Gastrocnemius medialis (tissue), 4 donors: Measurements from ENCODE around the gene FAM151B. TPM values are rescaled to one million over a fixed set of nuclear protein-coding genes. Genes with fewer than 3 reads are reported as not detected.

ENCODE experiments used
- ATAC-seq, 2 donors: fragments of 150-250 bp; one replicate each; pipeline ENCODE4 v1.9.1; 2016
- DNase-seq, 2 donors: peaks; one replicate each; pipeline ENCODE4 v3.0.0-alpha.2; 2019
- H3K27ac ChIP-seq, 4 donors: fragments of 200-600 bp; sonication (generic); 1 replicate in 1 of 4; 2 replicates in 3 of 4; pipeline ENCODE4 v1.5.1; 2016 to 2018; ENCODE audit warnings: mild to moderate bottlenecking in 2 of 4, moderate library complexity in 1 of 4
- H3K27me3 ChIP-seq, 3 donors: fragments of 200-600 bp; sonication (generic) in 2 of 3; 1 replicate in 1 of 3; 2 replicates in 2 of 3; pipeline versions ENCODE4 v1.5.1 to v1.6.0; 2016 to 2019; ENCODE audit warnings: mild to moderate bottlenecking in 1 of 3, moderate library complexity in 1 of 3
- H3K36me3 ChIP-seq, 2 donors: fragments of 200-600 bp; sonication (generic) in 1 of 2; one replicate each; pipeline ENCODE4 v1.5.1; 2017 to 2018
- H3K4me1 ChIP-seq, 2 donors: fragments of 200-600 bp; sonication (generic) in 1 of 2; one replicate each; pipeline ENCODE4 v1.5.1; 2016 to 2017; ENCODE audit warnings: mild to moderate bottlenecking in 2 of 2
- H3K4me3 ChIP-seq, 4 donors: fragments of 200-600 bp; sonication (generic) in 3 of 4; 1 replicate in 1 of 4; 2 replicates in 3 of 4; pipeline ENCODE4 v1.5.1; 2016 to 2019; ENCODE audit warnings: mild to moderate bottlenecking in 2 of 4
- H3K9me3 ChIP-seq, 3 donors: fragments of 200-600 bp; sonication (generic) in 2 of 3; 1 replicate in 1 of 3; 2 replicates in 2 of 3; pipeline ENCODE4 v1.5.1; 2016 to 2019
- POLR2A ChIP-seq, 2 donors: fragments of 450-650 bp; IDR thresholded peaks; one replicate each; pipeline ENCODE4 v1.6.1; 2017; ENCODE audit warnings: antibody characterized with exemption in 2 of 2, mild to moderate bottlenecking in 2 of 2, moderate library complexity in 2 of 2
- in situ Hi-C, 4 donors: fragments of 200-750 bp; cut with MboI; loops; one replicate each; pipeline versions ENCODE4 v1.15.0 to v1.8.0; 2017; ENCODE audit warnings: low sequenced_read_pairs in 4 of 4
- intact Hi-C: fragments of 100-400 bp; cut with DNase I; formaldehyde crosslinking; loops from one replicate; pipeline ENCODE4 v1.15.1; 2023; ENCODE audit warnings: low total_unique reads
- total RNA-seq, 4 donors: library from RNA; depleted of rRNA; stranded (reverse); fragments of >200 nt; gene quantifications; one replicate each; pipeline versions ENCODE4 v1.1.0 to v1.2.3, GENCODE V29; 2016
- TF ChIP-seq, protein P1 (sequence below), 5 experiments: fragments of 450-650 bp in 3 of 5; fragments of 200-600 bp in 2 of 5; sonication (generic) in 2 of 5; IDR thresholded peaks in 4 of 5; conservative IDR thresholded peaks in 1 of 5; 1 replicate in 4 of 5; 2 replicates in 1 of 5; pipeline ENCODE4 v1.5.1; 2016 to 2019; ENCODE audit warnings: antibody characterized with exemption in 5 of 5, mild to moderate bottlenecking in 3 of 5, moderate library complexity in 3 of 5

Gene FAM151B
- total RNA-seq, 4 donors from 2014 or later, result 0.18 to 1.6 (median 1.1) TPM

GRCh38 chr5:80584770-80585169 is 96.9 kb downstream of the FAM151B start:
- Histone ChIP-seq H3K9me3 (no peaks in the 10 kb centered on the region), H3K4me3 (no peak overlapping the region), H3K27me3 (no peaks in the 10 kb centered on the region), H3K36me3 (no peaks in the 10 kb centered on the region), H3K27ac (no peak overlapping the region), H3K4me1 (no peaks in the 10 kb centered on the region)
- in situ Hi-C loops, result no loop called here
- no peak for DNase-seq
- ATAC-seq, result no peak
- TF ChIP-seq, protein P1, sequence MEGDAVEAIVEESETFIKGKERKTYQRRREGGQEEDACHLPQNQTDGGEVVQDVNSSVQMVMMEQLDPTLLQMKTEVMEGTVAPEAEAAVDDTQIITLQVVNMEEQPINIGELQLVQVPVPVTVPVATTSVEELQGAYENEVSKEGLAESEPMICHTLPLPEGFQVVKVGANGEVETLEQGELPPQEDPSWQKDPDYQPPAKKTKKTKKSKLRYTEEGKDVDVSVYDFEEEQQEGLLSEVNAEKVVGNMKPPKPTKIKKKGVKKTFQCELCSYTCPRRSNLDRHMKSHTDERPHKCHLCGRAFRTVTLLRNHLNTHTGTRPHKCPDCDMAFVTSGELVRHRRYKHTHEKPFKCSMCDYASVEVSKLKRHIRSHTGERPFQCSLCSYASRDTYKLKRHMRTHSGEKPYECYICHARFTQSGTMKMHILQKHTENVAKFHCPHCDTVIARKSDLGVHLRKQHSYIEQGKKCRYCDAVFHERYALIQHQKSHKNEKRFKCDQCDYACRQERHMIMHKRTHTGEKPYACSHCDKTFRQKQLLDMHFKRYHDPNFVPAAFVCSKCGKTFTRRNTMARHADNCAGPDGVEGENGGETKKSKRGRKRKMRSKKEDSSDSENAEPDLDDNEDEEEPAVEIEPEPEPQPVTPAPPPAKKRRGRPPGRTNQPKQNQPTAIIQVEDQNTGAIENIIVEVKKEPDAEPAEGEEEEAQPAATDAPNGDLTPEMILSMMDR (IDR thresholded peaks at IDR 0.05 in 4 of 5, conservative IDR thresholded peaks at IDR 0.05 in 1 of 5), result no peak
- no peak for TF ChIP-seq POLR2A (IDR thresholded peaks at IDR 0.05)
- intact Hi-C loops, result no loop called here

GRCh38 chr5:80588858-80589540 is 101.1 kb downstream of the FAM151B start:
- in situ Hi-C loops, result no loop called here
- Histone ChIP-seq H3K27me3 (no peaks in the 10 kb centered on the region), H3K4me3 (no peak overlapping the region), H3K27ac (no peak overlapping the region), H3K36me3 (no peaks in the 10 kb centered on the region), H3K4me1 (no peaks in the 10 kb centered on the region), H3K9me3 (no peaks in the 10 kb centered on the region)
- ATAC-seq, result no peak
- no peak for DNase-seq
- TF ChIP-seq POLR2A (IDR thresholded peaks at IDR 0.05), result no peak
- intact Hi-C loops, result no loop called here

GRCh38 chr5:80590766-80591165 is 102.9 kb downstream of the FAM151B start:
- intact Hi-C loops, result no loop called here
- Histone ChIP-seq H3K9me3 (no peaks in the 10 kb centered on the region), H3K27me3 (no peaks in the 10 kb centered on the region), H3K27ac (no peak overlapping the region), H3K4me3 (no peak overlapping the region), H3K4me1 (no peaks in the 10 kb centered on the region), H3K36me3 (no peaks in the 10 kb centered on the region)
- in situ Hi-C loops, result no loop called here
- no peak for TF ChIP-seq POLR2A (IDR thresholded peaks at IDR 0.05)
- TF ChIP-seq, protein P1 (IDR thresholded peaks at IDR 0.05 in 4 of 5, conservative IDR thresholded peaks at IDR 0.05 in 1 of 5), result no peak
- ATAC-seq (no peak), DNase-seq (no peak)

GRCh38 chr5:80591352-80591751 is 103.5 kb downstream of the FAM151B start:
- in situ Hi-C loops, result no loop called here
- Histone ChIP-seq H3K4me1 (no peaks in the 10 kb centered on the region), H3K27me3 (no peaks in the 10 kb centered on the region), H3K4me3 (no peak overlapping the region), H3K36me3 (no peaks in the 10 kb centered on the region), H3K9me3 (no peaks in the 10 kb centered on the region), H3K27ac (no peak overlapping the region)
- ATAC-seq (no peak), DNase-seq (no peak)
- intact Hi-C loops, result no loop called here
- TF ChIP-seq POLR2A (IDR thresholded peaks at IDR 0.05), result no peak
- TF ChIP-seq, protein P1 (IDR thresholded peaks at IDR 0.05 in 4 of 5, conservative IDR thresholded peaks at IDR 0.05 in 1 of 5), result no peak

GRCh38 chr5:80592105-80592504 is 104.2 kb downstream of the FAM151B start:
- intact Hi-C loops (no loop called here), in situ Hi-C loops (no loop called here)
- Histone ChIP-seq H3K27me3 (no peaks in the 10 kb centered on the region), H3K36me3 (no peaks in the 10 kb centered on the region), H3K9me3 (no peaks in the 10 kb centered on the region), H3K4me3 (no peak overlapping the region), H3K27ac (no peak overlapping the region), H3K4me1 (no peaks in the 10 kb centered on the region)
- no peak for DNase-seq
- no peak for ATAC-seq
- TF ChIP-seq, protein P1 (IDR thresholded peaks at IDR 0.05 in 4 of 5, conservative IDR thresholded peaks at IDR 0.05 in 1 of 5), result no peak
- no peak for TF ChIP-seq POLR2A (IDR thresholded peaks at IDR 0.05)

Other genes with a start within 250 kb of the FAM151B start
- gene SERINC5, start 232.1 kb upstream of the FAM151B start, total RNA-seq, result 1 to 10 TPM; 1.4 to 5.3 (median 3.0) TPM
- gene SPZ1, start 168.1 kb upstream of the FAM151B start, total RNA-seq, result not detected
- 10 to 100 TPM in 3 of 4 donors, 1 to 10 TPM in 1; 9.7 to 19.1 (median 12.4) TPM for gene ZFYVE16, start 80.0 kb upstream of the FAM151B start, total RNA-seq
- not detected for gene ANKRD34B, start 82.2 kb downstream of the FAM151B start, total RNA-seq
- 10 to 100 TPM in 1 of 4 donors, 1 to 10 TPM in 3; 5.8 to 10.4 (median 7.2) TPM for gene MSH3, start 166.6 kb downstream of the FAM151B start, total RNA-seq
- gene DHFR, start 166.9 kb downstream of the FAM151B start, total RNA-seq, result 1 to 10 TPM; 2.2 to 5.3 (median 3.7) TPM